Loucy (cell line): Measurements from ENCODE around the gene ID3.

Experiments used
- CTCF ChIP-seq: fragments of 200-600 bp; sonication (generic); conservative IDR thresholded peaks from 2 replicates; pipeline ENCODE4 v1.5.1; 2014; ENCODE audit warnings: mild to moderate bottlenecking, antibody characterized with exemption, low read length
- EZH2phosphoT487 ChIP-seq: fragments of 200-600 bp; IDR thresholded peaks from 2 replicates; pipeline ENCODE4 v1.6.1; 2018; ENCODE audit warnings: antibody characterized with exemption, mild to moderate bottlenecking, moderate library complexity, borderline replicate concordance

- TF ChIP-seq CTCF (no peak), EZH2phosphoT487 (no peak)
These were observed 15.4 kb downstream of the ID3 start for GRCh38 chr1:23543707-23544443.
